Suprapubic skin (tissue), 3 donors: Measurements from ENCODE around the gene TSHZ2.

Experiments
- EP300 ChIP-seq: sonication (generic); formaldehyde crosslinking; IDR thresholded peaks from one replicate; pipeline ENCODE4 v1.6.1; 2017; ENCODE audit warnings: antibody characterized with exemption
- TF ChIP-seq, protein P1 (sequence below), 2 donors: fragments of 200-600 bp in 1 of 2; fragments of 450-650 bp in 1 of 2; sonication (generic) in 1 of 2; IDR thresholded peaks; one replicate each; pipeline ENCODE4 v1.5.1; 2016 to 2019; ENCODE audit warnings: antibody characterized with exemption in 2 of 2, mild to moderate bottlenecking in 1 of 2, moderate library complexity in 1 of 2

DNA sequence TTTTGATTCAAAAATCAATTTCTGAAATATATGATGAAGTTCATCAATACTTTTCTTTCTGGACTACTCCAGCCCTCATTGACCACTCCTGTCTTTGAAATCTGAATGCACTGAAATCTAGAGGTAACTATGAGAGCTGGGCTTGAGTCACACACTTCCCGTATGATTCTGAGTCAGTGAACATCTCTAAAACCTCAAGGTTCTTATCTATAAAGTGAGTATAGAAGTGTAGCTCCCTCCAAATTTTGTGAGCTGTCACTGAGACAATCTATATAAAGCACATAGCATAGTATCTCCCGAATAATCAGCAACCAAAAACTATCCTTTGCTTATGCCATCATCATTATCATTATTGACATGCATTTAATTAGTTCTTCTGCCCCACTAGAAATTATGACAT, 182.4 kb downstream of the TSHZ2 start:
- TF ChIP-seq, protein P1, sequence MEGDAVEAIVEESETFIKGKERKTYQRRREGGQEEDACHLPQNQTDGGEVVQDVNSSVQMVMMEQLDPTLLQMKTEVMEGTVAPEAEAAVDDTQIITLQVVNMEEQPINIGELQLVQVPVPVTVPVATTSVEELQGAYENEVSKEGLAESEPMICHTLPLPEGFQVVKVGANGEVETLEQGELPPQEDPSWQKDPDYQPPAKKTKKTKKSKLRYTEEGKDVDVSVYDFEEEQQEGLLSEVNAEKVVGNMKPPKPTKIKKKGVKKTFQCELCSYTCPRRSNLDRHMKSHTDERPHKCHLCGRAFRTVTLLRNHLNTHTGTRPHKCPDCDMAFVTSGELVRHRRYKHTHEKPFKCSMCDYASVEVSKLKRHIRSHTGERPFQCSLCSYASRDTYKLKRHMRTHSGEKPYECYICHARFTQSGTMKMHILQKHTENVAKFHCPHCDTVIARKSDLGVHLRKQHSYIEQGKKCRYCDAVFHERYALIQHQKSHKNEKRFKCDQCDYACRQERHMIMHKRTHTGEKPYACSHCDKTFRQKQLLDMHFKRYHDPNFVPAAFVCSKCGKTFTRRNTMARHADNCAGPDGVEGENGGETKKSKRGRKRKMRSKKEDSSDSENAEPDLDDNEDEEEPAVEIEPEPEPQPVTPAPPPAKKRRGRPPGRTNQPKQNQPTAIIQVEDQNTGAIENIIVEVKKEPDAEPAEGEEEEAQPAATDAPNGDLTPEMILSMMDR (IDR thresholded peaks at IDR 0.05), result no peak
- TF ChIP-seq EP300, result no peak
